ENCODE measurements around the gene RPRD1A. TPM values are rescaled to one million over a fixed set of nuclear protein-coding genes. Genes with fewer than 3 reads are reported as not detected.

Gene RPRD1A
- total and polyA plus RNA-seq, 4 donors: 11.8 to 29.5 (median 16.6) TPM

- WGBS: 52% methylated on average over 6 of the region's 6 CpGs
- Histone ChIP-seq H3K27me3 (ENCODE audit: control insufficient read depth in 4 of 4, insufficient read depth in 4 of 4, low read length in 3 of 4) (no peaks in the 10 kb centered on the region), H3K9me3 (ENCODE audit: control insufficient read depth in 4 of 4, low read length in 3 of 4) (no peaks in the 10 kb centered on the region), H3K9ac (ENCODE audit: low read depth in 1 of 2, low read length in 2 of 2) (no peak overlapping the region), H3K4me3 (ENCODE audit: low read depth in 1 of 3, low read length in 3 of 3) (no peak overlapping the region), H3K4me1 (ENCODE audit: control insufficient read depth in 4 of 4, insufficient read depth in 4 of 4, low read length in 3 of 4) (peaks cover 3 to 8% (median 6%) of the 10 kb centered on the region in 4 donors), H3K36me3 (ENCODE audit: control insufficient read depth in 4 of 4, insufficient read depth in 3 of 4, low read depth in 1 of 4, low read length in 3 of 4) (no peaks in the 10 kb centered on the region), H3K27ac (ENCODE audit: low read depth in 1 of 2, low read length in 2 of 2) (no peak overlapping the region)
- DNase-seq (ENCODE audit: low spot score): no peak
- TF ChIP-seq RXRA (IDR thresholded peaks at IDR 0.05) (no peak), SP1 (IDR thresholded peaks at IDR 0.05) (no peak), YY1 (IDR thresholded peaks at IDR 0.05) (no peak), FOXA1 (IDR thresholded peaks at IDR 0.05) (no peak), MAX (IDR thresholded peaks at IDR 0.05) (no peak), TAF1 (conservative IDR thresholded peaks at IDR 0.05) (no peak), ATF3 (IDR thresholded peaks at IDR 0.05) (no peak), EGR1 (IDR thresholded peaks at IDR 0.05; ENCODE audit: low read depth in 2 of 2) (no peak), JUND (IDR thresholded peaks at IDR 0.05) (no peak), ZBTB33 (IDR thresholded peaks at IDR 0.05) (no peak), CTCF (IDR thresholded peaks at IDR 0.05; ENCODE audit: low read depth, low read length, missing input control) (no peak), FOXA2 (IDR thresholded peaks at IDR 0.05) (no peak), NR2F2 (IDR thresholded peaks at IDR 0.05) (no peak), GABPA (IDR thresholded peaks at IDR 0.05 in 1 of 2, conservative IDR thresholded peaks at IDR 0.05 in 1 of 2) (no peak), REST (IDR thresholded peaks at IDR 0.05) (no peak), RAD21 (IDR thresholded peaks at IDR 0.05) (no peak), HNF4A (conservative IDR thresholded peaks at IDR 0.05) (no peak), HNF4G (IDR thresholded peaks at IDR 0.05) (no peak)
Measured at GRCh38 chr18:35949090-35949489, 118.3 kb downstream of the RPRD1A start.

All from liver (tissue), 9 donors.